GM19351 (cell line): ENCODE results near the gene AKAP14.
"Not testable (repeated sequence)": the region's sequence is repeated elsewhere in the genome, so short reads cannot be mapped to it uniquely, and the experiment has no call there.

Experiments used
- ATAC-seq: cut with Tn5 transposase; IDR thresholded peaks from one replicate; pipeline ENCODE4 v1.9.1; 2021; ENCODE audit warnings: mild to moderate bottlenecking, moderate library complexity; ENCODE audit not compliant: unreplicated experiment

AKAP14 gene

GRCh38 chrX:119919835-119920585, 24.3 kb downstream of the AKAP14 start:
- no peak for ATAC-seq

- ATAC-seq = not testable (repeated sequence)
Measured at GRCh38 chrX:119922391-119922790, 26.7 kb downstream of the AKAP14 start.

GRCh38 chrX:119935215-119935874, 39.7 kb downstream of the AKAP14 start:
- no peak for ATAC-seq

GRCh38 chrX:119941336-119941735, 45.6 kb downstream of the AKAP14 start:
- no peak for ATAC-seq

- no peak for ATAC-seq
Measured at GRCh38 chrX:119942173-119942819, 46.6 kb downstream of the AKAP14 start.

GRCh38 chrX:119942831-119943184, 47.1 kb downstream of the AKAP14 start:
- peak; percentile 18 for ATAC-seq

GRCh38 chrX:119943185-119943988, 47.7 kb downstream of the AKAP14 start, which contains the start of gene NKAP:
Gene NKAP, minus strand, starts transcription at chrX:119943751. Its CDS starts 146 bp downstream, at chrX:119943605.
- ATAC-seq = peak; percentile 76

GRCh38 chrX:119945481-119945880, 49.8 kb downstream of the AKAP14 start:
- no peak for ATAC-seq

GRCh38 chrX:119948381-119948780, 52.7 kb downstream of the AKAP14 start:
- ATAC-seq = no peak

- no peak for ATAC-seq
Measured at GRCh38 chrX:119954374-119954773, 58.7 kb downstream of the AKAP14 start.

GRCh38 chrX:119955807-119956570, 60.3 kb downstream of the AKAP14 start:
- not testable (repeated sequence) for ATAC-seq

- no peak for ATAC-seq
Measured at GRCh38 chrX:119960625-119961024, 64.9 kb downstream of the AKAP14 start.

GRCh38 chrX:119966837-119967236, 71.1 kb downstream of the AKAP14 start:
- ATAC-seq = not testable (repeated sequence)
